ENCODE results near the gene YARS1.

GRCh38 chr1:32755810-32756159 is 61.4 kb downstream of the YARS1 start:
- TF ChIP-seq POLR2A (IDR thresholded peaks at IDR 0.05), result no peak
- TF ChIP-seq, protein P1, sequence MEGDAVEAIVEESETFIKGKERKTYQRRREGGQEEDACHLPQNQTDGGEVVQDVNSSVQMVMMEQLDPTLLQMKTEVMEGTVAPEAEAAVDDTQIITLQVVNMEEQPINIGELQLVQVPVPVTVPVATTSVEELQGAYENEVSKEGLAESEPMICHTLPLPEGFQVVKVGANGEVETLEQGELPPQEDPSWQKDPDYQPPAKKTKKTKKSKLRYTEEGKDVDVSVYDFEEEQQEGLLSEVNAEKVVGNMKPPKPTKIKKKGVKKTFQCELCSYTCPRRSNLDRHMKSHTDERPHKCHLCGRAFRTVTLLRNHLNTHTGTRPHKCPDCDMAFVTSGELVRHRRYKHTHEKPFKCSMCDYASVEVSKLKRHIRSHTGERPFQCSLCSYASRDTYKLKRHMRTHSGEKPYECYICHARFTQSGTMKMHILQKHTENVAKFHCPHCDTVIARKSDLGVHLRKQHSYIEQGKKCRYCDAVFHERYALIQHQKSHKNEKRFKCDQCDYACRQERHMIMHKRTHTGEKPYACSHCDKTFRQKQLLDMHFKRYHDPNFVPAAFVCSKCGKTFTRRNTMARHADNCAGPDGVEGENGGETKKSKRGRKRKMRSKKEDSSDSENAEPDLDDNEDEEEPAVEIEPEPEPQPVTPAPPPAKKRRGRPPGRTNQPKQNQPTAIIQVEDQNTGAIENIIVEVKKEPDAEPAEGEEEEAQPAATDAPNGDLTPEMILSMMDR (IDR thresholded peaks at IDR 0.05), result no peak
